Fibroblast of pulmonary artery (primary cell): Measurements from ENCODE around the gene MCL1.

Source experiments
- DNase-seq: peaks from one replicate; pipeline ENCODE4 v3.0.0-alpha.2; 2010; ENCODE audit warnings: low read depth
- H3K4me3 ChIP-seq: replicated peaks from 2 replicates; pipeline ENCODE4 v1.5.1; 2011; ENCODE audit warnings: low read depth, mild to moderate bottlenecking, control low read depth, low read length, moderate library complexity
- CTCF ChIP-seq: IDR thresholded peaks from 2 replicates; pipeline ENCODE4 v1.5.1; 2011; ENCODE audit warnings: mild to moderate bottlenecking, control low read depth, low read length, inconsistent platforms; ENCODE audit errors: missing control alignments

The MCL1 gene

DNA sequence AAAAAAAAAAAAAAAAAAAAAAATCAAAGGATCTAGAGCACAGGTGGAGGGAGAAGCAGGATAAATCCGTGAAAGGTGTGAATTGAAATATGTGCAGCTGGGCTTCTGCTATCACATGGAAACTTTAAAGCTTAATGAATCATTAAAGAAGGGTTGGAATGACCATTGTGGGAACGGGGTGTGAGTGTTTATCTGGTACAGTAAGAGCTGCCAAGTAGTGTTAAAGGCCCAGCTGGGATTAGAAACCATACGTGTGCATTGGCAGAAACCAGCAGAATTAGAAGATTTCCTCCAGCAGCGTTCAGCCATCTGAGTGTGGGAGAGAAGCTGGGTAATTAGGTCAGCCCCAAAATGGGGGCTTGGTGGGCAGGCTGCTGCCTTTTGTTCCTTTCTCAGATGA is 50.4 kb downstream of the MCL1 start:
- no peak for TF ChIP-seq CTCF
- no peak overlapping the region for H3K4me3 ChIP-seq
- DNase-seq = peak; percentile 53

- H3K4me3 ChIP-seq = no peak overlapping the region
- DNase-seq = no peak
- no peak for TF ChIP-seq CTCF
Measured at GRCh38 chr1:150528196-150528595, 51.2 kb downstream of the MCL1 start.

GRCh38 chr1:150525348-150525747 is 54.1 kb downstream of the MCL1 start:
- DNase-seq = no peak
- TF ChIP-seq CTCF = no peak
- no peak overlapping the region for H3K4me3 ChIP-seq
